HG02840 (cell line): ENCODE data around the gene NEDD4L.
"Not testable (repeated sequence)": the region's sequence is repeated elsewhere in the genome, so short reads cannot be mapped to it uniquely, and the experiment has no call there.

Source experiments
- ATAC-seq: cut with Tn5 transposase; IDR thresholded peaks from one replicate; pipeline ENCODE4 v1.9.1; 2021; ENCODE audit warnings: mild to moderate bottlenecking, moderate library complexity, moderate number of reproducible peaks; ENCODE audit not compliant: unreplicated experiment, low FRiP score

Gene NEDD4L

GRCh38 chr18:58144671-58145285 lies 100.8 kb downstream of the NEDD4L start:
- ATAC-seq, result no peak

GRCh38 chr18:58146099-58146498 lies 102.1 kb downstream of the NEDD4L start:
- no peak for ATAC-seq

GRCh38 chr18:58148954-58149471 lies 105.0 kb downstream of the NEDD4L start:
- ATAC-seq, result peak; percentile 61

- ATAC-seq, result no peak
Observed at GRCh38 chr18:58150772-58151171, 106.7 kb downstream of the NEDD4L start.

- no peak for ATAC-seq
Observed at GRCh38 chr18:58152216-58152615, 108.2 kb downstream of the NEDD4L start.

GRCh38 chr18:58152891-58153290 lies 108.9 kb downstream of the NEDD4L start:
- no peak for ATAC-seq

- ATAC-seq, result no peak
Observed at GRCh38 chr18:58156516-58156915, 112.5 kb downstream of the NEDD4L start.

- no peak for ATAC-seq
Observed at GRCh38 chr18:58157237-58157636, 113.2 kb downstream of the NEDD4L start.

GRCh38 chr18:58158008-58158407 lies 114.0 kb downstream of the NEDD4L start:
- ATAC-seq, result no peak

- no peak for ATAC-seq
Observed at GRCh38 chr18:58158459-58158858, 114.4 kb downstream of the NEDD4L start.

GRCh38 chr18:58161659-58162058 lies 117.6 kb downstream of the NEDD4L start:
- no peak for ATAC-seq

- ATAC-seq, result no peak
Observed at GRCh38 chr18:58162127-58162526, 118.1 kb downstream of the NEDD4L start.

GRCh38 chr18:58163004-58163590 lies 119.1 kb downstream of the NEDD4L start:
- ATAC-seq, result no peak

- no peak for ATAC-seq
Observed at GRCh38 chr18:58166278-58166844, 122.3 kb downstream of the NEDD4L start.

- no peak for ATAC-seq
Observed at GRCh38 chr18:58167073-58167472, 123.0 kb downstream of the NEDD4L start.

- no peak for ATAC-seq
Observed at GRCh38 chr18:58168221-58168620, 124.2 kb downstream of the NEDD4L start.

GRCh38 chr18:58168993-58169392 lies 125.0 kb downstream of the NEDD4L start:
- ATAC-seq, result no peak

- no peak for ATAC-seq
Observed at GRCh38 chr18:58169472-58169871, 125.4 kb downstream of the NEDD4L start.

GRCh38 chr18:58170036-58170435 lies 126.0 kb downstream of the NEDD4L start:
- ATAC-seq, result not testable (repeated sequence)

- no peak for ATAC-seq
Observed at GRCh38 chr18:58172031-58172430, 128.0 kb downstream of the NEDD4L start.

GRCh38 chr18:58174285-58174684 lies 130.3 kb downstream of the NEDD4L start:
- no peak for ATAC-seq
